M059J (cell line): Measurements from ENCODE around the gene MYO1D. TPM values are rescaled to one million over a fixed set of nuclear protein-coding genes. Genes with fewer than 3 reads are reported as not detected.
"Not testable (repeated sequence)": the region's sequence is repeated elsewhere in the genome, so short reads cannot be mapped to it uniquely, and the experiment has no call there.

Source experiments
- DNase-seq: peaks from one replicate; pipeline ENCODE4 v3.0.0-alpha.2; 2012; ENCODE audit warnings: low read depth
- total RNA-seq: library from RNA; depleted of rRNA; stranded (reverse); fragments of >200 nt; shearing (Covaris generic); gene quantifications from 2 replicates; pipeline ENCODE4 v1.2.3, GENCODE V29; 2014

MYO1D gene
- total RNA-seq, 1 experiment from 2014 or later = 1.8 TPM

DNA sequence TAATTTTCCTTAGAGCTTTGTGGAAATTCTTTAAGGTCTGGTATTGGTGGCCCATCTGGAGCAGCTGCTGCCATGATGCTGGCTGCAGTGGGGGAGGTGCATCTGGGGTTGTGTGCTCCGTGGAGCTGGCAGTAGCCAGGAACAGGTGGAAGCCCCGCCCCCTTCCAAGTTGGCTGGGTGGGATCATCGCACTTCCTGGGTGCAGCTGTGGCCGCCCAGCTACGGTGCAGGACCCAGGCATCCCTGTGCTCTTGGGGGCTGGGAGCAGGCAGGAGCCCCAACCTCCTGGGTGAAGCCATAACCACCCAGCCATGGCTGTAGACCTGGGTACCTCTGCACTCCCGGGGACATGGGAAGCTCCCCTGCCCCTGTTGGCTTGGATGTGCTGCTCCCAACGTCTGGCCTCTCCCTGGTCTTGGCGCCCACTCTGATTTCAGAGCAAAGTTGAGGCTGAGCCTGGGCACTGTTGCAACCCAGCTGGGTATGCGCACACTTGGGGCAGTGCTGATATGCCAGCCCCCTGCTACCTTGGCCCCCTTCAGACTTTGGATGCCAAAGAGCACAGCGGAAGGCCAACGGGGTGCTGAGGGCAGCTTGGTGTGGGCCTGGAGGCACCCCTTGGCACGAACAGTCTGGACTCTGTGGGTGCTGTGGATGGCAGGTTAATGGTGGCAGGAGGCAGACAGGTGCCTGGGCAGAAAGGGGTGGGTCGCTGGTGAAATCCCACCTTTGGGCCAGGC lies 145.2 kb downstream of the MYO1D start:
- DNase-seq = no peak

DNA sequence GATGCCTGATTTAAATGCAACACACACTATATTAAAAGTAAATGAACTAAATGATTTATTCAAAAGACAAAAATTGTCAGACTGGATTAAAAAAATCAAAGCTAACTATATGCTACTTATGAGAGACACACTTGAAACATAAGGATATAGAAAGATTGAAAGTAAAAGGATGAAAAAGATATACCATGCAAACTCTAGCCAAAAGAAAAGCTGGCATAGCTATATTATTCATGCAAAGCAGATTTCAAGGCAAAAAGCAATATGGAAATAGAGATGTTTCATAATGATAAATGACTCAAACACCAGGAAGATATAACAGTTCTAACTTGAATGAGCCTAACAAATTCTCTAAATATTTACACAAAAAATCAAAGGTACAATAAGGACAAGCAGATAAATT lies 149.2 kb downstream of the MYO1D start:
- no peak for DNase-seq

GRCh38 chr17:32725697-32726096 lies 151.2 kb downstream of the MYO1D start:
- no peak for DNase-seq

GRCh38 chr17:32723310-32723955 lies 153.5 kb downstream of the MYO1D start:
- DNase-seq = no peak

- DNase-seq = no peak
These were observed 154.2 kb downstream of the MYO1D start for GRCh38 chr17:32722733-32723132.

GRCh38 chr17:32720671-32721070 lies 156.3 kb downstream of the MYO1D start:
- DNase-seq = no peak

- DNase-seq = no peak
These were observed 157.2 kb downstream of the MYO1D start for GRCh38 chr17:32719689-32720088.

GRCh38 chr17:32714922-32715321 lies 162.0 kb downstream of the MYO1D start:
- DNase-seq = not testable (repeated sequence)

GRCh38 chr17:32714206-32714605 lies 162.7 kb downstream of the MYO1D start:
- DNase-seq = not testable (repeated sequence)

DNA sequence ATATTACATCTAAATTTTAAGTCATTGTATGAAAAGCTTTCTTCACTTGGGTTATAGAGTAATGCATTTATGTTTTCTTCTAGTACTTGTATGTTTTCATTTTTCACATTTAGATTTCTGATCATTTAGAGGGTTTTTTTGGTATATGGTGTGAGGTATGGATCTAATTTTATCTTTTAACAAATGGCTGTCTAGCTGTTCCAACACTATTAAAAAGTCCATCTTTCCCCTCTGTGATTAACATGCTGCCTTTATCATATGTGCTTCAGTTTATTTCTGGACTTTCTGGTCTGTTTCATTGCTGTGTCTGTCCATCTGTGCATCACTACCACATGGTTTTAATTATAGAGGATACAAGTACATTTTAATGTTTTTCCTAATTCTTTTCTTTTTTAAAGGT lies 163.8 kb downstream of the MYO1D start:
- DNase-seq = no peak

DNA sequence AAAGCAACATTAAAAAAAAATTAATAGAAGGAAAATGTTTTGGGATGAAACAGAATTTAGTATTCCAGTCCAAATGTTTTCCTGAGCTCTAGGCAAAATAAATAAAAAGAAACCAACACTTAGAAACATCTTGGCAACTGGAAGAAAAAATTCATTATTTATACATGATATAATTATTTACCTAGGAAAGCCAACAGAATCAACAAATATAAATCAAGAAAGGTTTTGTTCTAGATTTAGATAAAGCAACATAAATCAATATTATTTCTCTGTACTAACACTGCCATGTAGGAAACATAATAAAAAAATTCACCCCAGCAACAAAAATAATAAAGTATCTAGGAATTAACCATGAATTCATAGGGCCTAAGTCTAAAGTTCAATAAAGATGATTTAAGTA lies 167.4 kb downstream of the MYO1D start:
- no peak for DNase-seq

DNA sequence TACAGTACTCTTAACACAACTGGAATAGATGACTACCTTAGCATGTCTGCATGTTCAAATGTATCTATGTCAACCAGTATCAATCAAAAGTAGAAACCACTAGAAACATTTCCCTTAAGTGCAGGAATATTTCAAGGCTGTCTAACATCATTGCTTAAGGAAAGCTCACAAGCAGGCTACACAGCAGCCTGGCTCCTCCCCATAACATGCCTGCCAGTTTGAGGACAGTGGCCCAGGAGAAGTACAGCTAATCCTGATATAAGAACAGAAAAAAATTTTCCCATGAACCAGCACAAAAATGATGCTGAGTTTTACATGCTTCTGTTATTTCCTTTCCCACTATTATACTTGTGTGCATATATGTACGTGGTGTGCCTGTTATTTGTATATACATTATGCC lies 175.1 kb downstream of the MYO1D start:
- no peak for DNase-seq

DNA sequence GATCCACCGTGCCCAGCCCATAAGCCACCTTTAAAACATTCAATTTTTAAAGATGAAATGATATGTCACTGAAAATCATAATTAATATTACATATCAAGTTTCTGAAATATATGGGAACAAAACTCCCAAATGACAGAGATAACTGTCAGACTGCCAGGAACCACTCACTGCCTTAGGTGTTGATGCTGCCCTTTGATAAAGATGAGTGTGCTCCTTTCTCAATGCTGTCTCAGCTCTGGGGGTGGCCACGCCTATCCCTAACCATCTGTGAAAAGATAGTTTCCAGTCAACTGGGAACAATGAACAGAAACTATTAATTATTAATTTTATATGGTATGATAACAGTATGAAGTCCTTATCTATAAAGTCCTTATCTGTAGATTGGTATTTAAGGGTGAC lies 177.7 kb downstream of the MYO1D start:
- no peak for DNase-seq

- DNase-seq = no peak
These were observed 178.9 kb downstream of the MYO1D start for GRCh38 chr17:32697728-32698625.

DNA sequence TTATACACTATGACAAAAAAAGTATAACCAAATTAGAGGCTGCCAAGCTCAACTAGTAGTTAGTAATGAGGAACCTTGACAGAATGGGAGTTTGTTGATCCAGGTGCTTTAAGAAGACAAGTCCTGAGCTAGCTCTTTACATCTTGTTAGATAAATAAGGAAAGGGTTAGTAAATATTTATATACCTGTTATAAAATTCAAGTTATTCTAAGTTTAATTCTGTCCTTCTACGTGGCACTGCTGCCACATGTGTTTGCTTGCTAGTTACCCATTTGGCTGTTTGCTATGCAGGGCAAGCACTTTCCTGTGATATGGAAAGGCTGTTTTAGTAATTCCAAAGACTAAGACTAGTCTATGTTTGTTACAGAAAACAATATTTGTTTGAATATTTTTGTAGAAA lies 180.5 kb downstream of the MYO1D start:
- no peak for DNase-seq

- no peak for DNase-seq
These were observed 181.1 kb downstream of the MYO1D start for GRCh38 chr17:32695864-32696263.

GRCh38 chr17:32693194-32693897 lies 183.6 kb downstream of the MYO1D start:
- DNase-seq = no peak

DNA sequence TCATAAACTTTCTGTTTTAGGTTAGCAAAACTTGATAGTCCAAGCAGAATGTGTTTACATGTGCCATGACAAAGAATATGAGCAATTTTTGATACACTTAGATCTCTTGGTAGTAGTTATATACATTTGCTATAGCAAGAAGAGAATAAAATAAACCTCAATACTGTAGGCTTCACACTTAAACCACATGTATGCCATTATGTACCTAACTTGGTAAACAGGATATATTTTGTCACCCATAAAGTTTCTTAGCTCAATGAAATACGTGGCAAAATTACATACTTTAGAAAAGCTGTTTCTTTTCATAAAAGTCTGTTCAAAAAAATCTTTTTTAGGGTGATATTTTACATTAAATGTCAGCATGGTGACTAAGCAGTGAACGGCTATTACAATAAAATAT lies 184.7 kb downstream of the MYO1D start:
- DNase-seq = no peak

DNA sequence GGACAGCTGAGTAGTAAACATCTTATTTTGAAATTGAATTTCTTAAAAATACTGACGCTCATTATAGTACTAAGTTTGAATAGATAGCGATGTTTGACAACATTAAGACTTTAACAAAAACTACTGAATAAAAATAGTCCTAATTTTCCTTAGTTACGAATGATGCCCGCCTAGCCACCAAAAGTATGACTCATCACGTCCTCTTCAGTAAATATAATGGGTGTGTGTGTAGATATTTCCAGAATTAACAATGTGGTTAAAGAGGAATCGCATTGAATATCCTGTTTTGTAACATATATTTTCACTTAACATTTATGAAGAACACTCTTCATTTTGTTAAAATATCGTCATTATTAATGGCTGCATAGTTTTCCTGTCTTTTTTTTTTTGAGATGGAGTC lies 187.6 kb downstream of the MYO1D start:
- no peak for DNase-seq

DNA sequence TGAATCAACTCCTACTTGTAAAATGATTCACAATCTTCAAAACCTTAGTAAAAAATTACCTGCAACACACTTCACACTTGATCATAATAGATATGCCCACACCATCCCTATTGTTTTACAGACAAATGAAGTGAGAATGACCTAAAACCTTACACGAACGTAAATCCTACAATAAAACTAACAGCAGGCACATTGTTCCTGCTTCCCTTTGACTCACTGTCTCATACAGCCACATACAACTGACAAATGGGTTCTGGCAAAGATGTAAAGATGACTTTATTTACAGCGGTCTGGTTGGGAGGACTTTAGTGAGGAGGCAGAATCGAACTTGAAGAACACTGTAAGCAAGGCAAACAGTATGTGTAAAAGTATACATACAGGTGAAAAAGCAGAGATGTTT lies 188.7 kb downstream of the MYO1D start:
- no peak for DNase-seq

DNA sequence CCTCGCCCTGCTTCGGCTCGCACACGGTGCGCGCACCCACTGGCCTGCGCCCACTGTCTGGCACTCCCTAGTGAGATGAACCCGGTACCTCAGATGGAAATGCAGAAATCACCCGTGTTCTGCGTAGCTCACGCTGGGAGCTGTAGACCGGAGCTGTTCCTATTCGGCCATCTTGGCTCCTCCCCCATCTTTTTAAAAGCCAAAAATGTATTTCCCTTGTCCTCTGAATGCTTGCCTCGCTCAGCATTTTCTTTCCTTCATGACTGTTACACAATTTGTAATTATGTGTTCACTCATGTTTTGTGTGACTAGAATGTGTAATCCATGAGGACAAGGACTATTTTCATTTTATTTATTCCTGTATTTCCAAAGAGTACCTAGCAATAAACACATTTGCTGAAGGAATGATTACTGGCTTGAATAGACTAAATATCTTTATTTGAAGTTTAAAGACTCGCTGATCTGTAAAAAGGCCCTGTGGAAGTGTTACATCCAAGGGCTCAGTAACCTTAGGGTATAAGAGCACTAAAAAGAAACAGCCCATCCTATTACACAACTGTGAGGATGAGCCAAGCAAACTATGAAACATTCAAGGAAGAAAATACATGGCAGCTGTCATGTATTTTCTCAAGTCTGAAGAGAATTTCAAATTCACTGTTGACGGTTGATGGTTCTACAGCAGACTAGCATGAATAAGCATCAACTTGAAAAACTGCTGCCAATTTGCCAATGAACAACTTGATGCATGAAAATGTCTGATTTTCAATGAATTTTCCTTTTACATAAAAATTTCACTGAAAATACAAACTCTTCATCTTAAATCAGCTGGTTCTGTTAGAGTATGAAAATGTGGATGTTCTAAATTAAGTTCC lies 192.6 kb downstream of the MYO1D start:
- no peak for DNase-seq
